Measurements from ENCODE around the gene LRCH1.

The LRCH1 gene

GRCh38 chr13:46544811-46545210 lies 8.2 kb upstream of the LRCH1 start:
- no peak for TF ChIP-seq CTCF (IDR thresholded peaks at IDR 0.05; ENCODE audit: low read depth, low read length, missing control alignments)
- Histone ChIP-seq H3K27me3 (replicated peaks) (no peaks in the 10 kb centered on the region), H3K36me3 (replicated peaks) (no peaks in the 10 kb centered on the region), H3K27ac (no peak overlapping the region), H3K4me3 (ENCODE audit: low read depth, low read length) (no peak overlapping the region)
- in situ Hi-C loops (cut with HindIII; ENCODE audit: low pct_ligation_motif_present, low sequenced_read_pairs), result no loop called here
- no peak for DNase-seq

- no peak for DNase-seq
- no peak for TF ChIP-seq CTCF (IDR thresholded peaks at IDR 0.05; ENCODE audit: low read depth, low read length, missing control alignments)
- Histone ChIP-seq H3K27ac (no peak overlapping the region), H3K27me3 (replicated peaks) (no peaks in the 10 kb centered on the region), H3K36me3 (replicated peaks) (no peaks in the 10 kb centered on the region), H3K4me3 (ENCODE audit: low read depth, low read length) (no peak overlapping the region)
- in situ Hi-C loops (cut with HindIII; ENCODE audit: low pct_ligation_motif_present, low sequenced_read_pairs), result no loop called here
These were observed 6.7 kb upstream of the LRCH1 start for GRCh38 chr13:46546084-46546768.

GRCh38 chr13:46550822-46551221 lies 2.1 kb upstream of the LRCH1 start:
- no peak overlapping the region for H3K27ac ChIP-seq
- no peak for DNase-seq
- no peaks in the 10 kb centered on the region for H3K36me3 ChIP-seq (replicated peaks)
- H3K4me3 ChIP-seq (ENCODE audit: low read depth, low read length), result no peak overlapping the region
- no peak for TF ChIP-seq CTCF (IDR thresholded peaks at IDR 0.05; ENCODE audit: low read depth, low read length, missing control alignments)
- H3K27me3 ChIP-seq (replicated peaks), result no peaks in the 10 kb centered on the region
- in situ Hi-C loops (cut with HindIII; ENCODE audit: low pct_ligation_motif_present, low sequenced_read_pairs), result no loop called here

GRCh38 chr13:46551410-46552302 lies 1.3 kb upstream of the LRCH1 start:
- H3K27me3 ChIP-seq (replicated peaks), result no peaks in the 10 kb centered on the region
- peak; percentile 78 for DNase-seq
- peak overlapping the region; percentile 91 for H3K4me3 ChIP-seq (ENCODE audit: low read depth, low read length)

GRCh38 chr13:46552303-46552682 lies 677 bp upstream of the LRCH1 start:
- in situ Hi-C loops (cut with HindIII; ENCODE audit: low pct_ligation_motif_present, low sequenced_read_pairs), result no loop called here
- TF ChIP-seq CTCF (IDR thresholded peaks at IDR 0.05; ENCODE audit: low read depth, low read length, missing control alignments), result no peak
- DNase-seq, result no peak
- Histone ChIP-seq H3K27me3 (replicated peaks) (no peaks in the 10 kb centered on the region), H3K4me3 (ENCODE audit: low read depth, low read length) (peak overlapping the region; percentile 91), H3K27ac (no peak overlapping the region), H3K36me3 (replicated peaks) (no peaks in the 10 kb centered on the region)

More at GRCh38 chr13:46551410-46552302, 1.3 kb upstream of the LRCH1 start:
- Histone ChIP-seq H3K27ac (no peak overlapping the region), H3K36me3 (replicated peaks) (no peaks in the 10 kb centered on the region)
- peak; percentile 95 for TF ChIP-seq CTCF (IDR thresholded peaks at IDR 0.05; ENCODE audit: low read depth, low read length, missing control alignments)
- in situ Hi-C loops (cut with HindIII; ENCODE audit: low pct_ligation_motif_present, low sequenced_read_pairs), result no loop called here

Measured in brain microvascular endothelial cell (primary cell).